Erythroblast (primary cell): ENCODE measurements around the gene LAMA4.

Experiments used
- GATA1 ChIP-seq: IDR thresholded peaks from 2 replicates; pipeline ENCODE4 v1.6.1; 2011; ENCODE audit warnings: low read depth, mild to moderate bottlenecking, control low read depth, low read length, moderate library complexity
- POLR2A ChIP-seq: IDR thresholded peaks from 2 replicates; pipeline ENCODE4 v1.6.1; 2011; ENCODE audit warnings: mild to moderate bottlenecking, low read length

GRCh38 chr6:112237066-112237465, 17.3 kb downstream of the LAMA4 start:
- TF ChIP-seq POLR2A (no peak), GATA1 (no peak)
